HG03039 (cell line): ENCODE measurements around the gene SYTL3.

Source experiments
- ATAC-seq: cut with Tn5 transposase; IDR thresholded peaks from one replicate; pipeline ENCODE4 v1.9.1; 2021; ENCODE audit warnings: mild to moderate bottlenecking, moderate library complexity; ENCODE audit not compliant: unreplicated experiment

The SYTL3 gene

DNA sequence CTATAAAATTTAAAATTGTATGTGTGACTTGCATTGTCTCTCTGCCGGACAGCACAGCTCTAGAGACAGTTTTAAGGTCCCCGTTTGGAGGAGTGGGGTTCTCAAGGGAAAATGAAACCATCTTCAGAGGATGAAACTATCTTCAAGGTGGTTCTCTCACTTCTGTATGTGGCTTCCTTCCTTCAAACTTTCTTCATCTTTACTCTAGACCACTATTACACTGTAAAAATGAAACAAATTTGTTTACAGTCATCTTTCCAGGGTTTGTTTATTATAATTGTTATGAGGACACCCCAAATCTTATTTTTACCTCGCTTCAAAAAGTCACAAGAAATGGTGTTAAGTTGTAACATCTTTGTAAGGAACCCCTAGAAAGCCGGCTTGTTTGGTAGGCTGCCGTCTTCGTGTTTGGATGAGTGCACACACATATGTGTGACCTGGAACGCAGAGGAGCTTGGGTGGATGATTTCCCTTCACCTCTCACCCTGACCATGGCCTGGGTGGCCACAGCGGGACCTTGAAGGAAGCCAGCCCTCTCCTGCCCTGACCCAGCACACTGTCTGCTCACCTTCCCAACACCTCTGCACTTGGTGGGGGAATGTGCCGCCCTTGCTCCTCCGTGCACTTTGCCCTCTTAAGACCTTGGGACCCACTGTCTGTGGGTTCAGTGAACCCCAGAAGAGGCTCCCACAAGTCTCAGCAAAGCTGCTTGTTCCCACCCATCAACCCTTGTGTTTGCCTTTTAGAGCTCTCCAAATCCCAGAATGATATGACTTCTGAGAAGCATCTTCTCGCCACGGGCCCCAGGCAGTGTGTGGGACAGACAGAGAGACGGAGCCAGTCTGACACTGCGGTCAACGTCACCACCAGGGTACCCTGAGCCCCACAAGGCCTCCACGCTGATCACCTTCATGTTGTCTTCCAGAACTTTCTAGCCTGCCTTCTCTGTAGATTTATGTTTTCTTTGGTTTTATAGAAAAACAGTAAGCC lies 67.8 kb downstream of the SYTL3 start:
- peak; percentile 44 for ATAC-seq

DNA sequence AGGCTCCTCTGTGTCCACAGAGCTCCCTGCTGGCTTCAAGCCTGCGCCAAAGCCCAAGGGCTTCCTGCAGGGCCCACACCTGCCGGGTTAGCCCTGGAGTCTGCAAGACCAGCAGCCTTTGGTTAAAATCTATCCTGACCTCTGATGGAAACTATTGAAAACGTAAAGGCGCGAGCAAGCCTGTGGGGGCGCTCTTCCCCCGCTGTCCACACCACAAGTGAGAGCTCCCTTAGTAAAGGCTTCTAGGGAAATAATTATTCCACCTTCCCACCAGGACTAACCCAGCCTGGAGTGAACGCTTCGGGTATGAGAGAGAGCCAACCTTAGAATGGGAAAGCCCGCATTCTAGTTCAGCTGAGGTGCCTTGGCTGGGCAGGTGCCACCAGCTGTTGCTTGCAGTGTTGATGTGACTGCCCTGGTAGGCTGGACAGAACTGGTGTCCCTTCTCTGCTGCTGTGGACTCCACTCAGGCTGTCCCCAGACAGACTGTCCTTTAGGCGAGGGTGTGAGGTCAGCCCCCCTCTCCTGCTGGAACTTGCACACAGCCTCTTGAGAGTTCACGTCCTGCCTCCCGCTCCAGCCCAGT lies 68.7 kb downstream of the SYTL3 start:
- no peak for ATAC-seq

GRCh38 chr6:158722176-158722729 lies 72.4 kb downstream of the SYTL3 start:
- no peak for ATAC-seq

- no peak for ATAC-seq
Measured at GRCh38 chr6:158725704-158726103, 75.8 kb downstream of the SYTL3 start.

DNA sequence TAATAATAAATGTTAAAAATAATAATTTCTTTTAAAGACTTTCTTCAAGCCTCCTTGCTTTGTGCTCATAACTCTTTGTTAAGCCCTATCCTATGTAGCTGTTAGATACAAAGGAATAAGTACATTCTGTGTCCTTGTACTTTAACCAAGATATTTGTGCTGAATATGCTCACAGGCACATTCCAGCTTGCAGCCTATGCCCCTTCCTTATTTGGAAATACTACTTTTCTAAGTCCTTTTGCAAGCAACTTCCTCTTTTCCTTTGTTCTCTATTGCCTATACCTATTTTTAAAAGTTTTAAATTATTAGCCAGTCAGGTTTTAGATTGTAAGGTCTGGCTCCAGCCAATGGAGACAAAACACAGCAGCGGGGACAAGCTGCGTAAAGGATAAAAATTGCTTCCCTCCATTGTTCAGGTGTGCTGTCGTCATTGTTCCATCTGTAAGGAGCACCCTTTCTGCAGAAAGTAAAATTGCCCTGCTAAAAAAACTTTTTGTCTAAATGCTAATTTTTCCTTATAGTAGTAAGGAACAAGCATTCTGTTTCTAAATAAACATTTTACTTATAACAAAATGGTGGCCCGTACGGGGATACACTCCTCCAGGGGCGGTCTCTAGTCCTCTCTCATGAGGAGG lies 80.2 kb downstream of the SYTL3 start:
- no peak for ATAC-seq

DNA sequence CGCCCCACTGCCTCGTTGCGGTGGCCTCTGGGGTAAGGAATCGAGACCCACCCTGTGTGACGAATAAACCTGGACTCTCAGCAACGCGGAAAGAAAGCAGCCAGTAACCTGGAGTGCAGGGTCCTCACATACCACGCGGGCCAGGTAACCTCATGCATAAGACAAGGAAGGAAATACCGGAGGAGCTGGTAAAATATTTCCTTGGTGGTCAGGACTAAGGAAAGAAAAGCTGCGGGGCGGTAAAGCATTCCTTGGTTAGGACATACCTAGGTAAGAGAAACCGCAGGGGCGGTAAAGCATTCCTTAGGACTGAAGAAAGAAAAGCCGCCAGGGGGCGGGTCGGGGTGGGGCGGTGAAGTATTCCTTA lies 80.7 kb downstream of the SYTL3 start:
- no peak for ATAC-seq

DNA sequence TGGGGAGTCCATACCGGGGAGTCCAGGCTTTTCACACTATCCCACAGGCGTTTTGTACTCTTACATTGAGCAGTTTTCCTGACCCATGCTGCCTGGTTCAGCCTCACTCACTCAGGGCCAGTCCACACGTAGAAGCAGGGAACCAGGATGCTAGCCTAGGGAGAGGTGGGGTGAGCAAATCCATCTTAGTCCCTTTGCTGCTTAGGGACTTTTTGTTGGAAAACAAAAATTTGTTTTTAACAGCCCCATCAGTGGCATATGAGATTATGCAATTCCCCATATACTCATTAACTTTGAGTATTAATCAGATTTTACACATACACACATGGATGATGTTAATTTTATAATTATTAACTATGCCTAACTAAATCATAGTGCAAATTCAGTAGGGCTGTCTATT lies 85.2 kb downstream of the SYTL3 start:
- no peak for ATAC-seq

DNA sequence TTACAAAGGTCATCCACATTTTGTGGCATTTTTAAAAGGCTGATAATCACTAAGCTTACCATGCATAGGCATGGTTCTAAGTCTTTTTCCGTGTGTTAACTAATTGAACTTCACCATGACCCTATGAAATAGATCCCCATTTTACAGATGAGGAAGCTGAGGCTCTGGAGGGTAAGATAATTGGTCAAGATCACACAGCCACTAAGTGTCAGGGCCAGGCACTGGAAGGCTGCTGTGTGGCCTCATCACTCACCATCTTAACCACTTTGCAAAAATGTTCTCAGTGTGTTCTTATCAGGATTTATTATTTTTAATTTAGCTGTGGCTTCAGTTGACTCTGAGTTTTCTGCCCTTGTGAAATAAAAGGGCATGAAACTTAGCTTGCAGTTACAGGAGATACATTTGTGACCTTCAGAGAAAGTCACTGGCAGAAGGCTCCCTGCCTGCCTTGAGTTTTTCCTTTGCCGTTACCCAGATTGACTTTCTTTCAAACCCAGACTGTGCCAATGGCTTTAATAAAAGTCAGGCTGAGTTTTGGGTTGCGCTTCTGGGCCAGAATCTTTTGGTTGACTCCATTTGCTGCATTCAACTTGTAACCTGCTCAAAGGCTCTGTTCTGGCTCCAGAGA lies 87.3 kb downstream of the SYTL3 start:
- no peak for ATAC-seq

GRCh38 chr6:158737710-158738615 lies 88.1 kb downstream of the SYTL3 start:
- no peak for ATAC-seq

- ATAC-seq, result no peak
Measured at GRCh38 chr6:158739673-158740072, 89.8 kb downstream of the SYTL3 start.

DNA sequence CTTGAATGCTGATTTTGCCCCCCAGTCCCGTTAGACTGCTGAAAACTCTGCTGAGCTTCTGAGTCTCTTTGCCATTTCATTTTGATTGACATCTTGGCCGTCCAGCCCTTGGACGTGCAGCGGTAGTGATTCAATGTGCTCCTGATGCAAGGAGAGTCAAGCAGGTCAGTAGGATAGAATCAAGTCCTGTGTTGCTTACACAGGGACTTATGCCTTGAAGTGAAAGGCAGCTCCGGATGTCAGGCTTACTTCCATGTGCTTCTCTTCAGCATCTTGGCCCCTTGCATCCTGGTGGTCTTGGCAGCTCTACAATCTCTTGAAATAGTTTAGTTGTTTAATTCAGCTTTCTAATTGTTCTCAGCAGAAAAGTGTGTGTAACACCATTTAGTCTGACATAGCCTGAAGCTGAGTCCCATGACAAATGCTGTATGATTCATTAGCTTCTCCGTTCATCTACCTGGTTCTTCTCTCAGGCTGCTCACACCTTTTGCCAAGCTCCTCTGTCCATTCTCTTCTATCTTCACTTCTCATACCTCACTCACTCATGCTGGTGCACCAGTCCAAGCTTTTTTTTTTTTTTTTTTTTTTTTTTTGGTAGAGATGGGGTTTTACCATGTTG lies 93.3 kb downstream of the SYTL3 start:
- no peak for ATAC-seq

GRCh38 chr6:158744986-158745430 lies 95.2 kb downstream of the SYTL3 start:
- no peak for ATAC-seq

DNA sequence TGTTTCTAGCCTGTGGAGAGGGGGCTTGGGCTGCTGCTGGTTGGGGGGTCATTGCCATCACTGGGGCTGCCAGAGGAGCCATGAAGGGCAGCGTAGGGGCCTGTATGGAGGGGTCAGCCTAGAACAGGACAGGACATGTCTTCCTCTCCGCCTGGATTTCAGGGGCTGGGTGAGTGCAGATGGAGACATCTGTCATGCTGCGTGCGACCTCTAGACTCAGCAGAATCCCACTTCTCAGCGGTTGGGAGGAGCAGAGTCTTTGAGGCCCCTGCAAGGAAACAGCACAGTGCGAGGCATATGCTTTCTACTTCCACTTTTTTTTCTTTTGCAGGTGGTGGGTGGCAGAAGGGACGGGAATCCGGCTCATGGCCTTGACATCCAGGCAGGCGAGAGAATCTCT lies 101.4 kb downstream of the SYTL3 start:
- ATAC-seq, result no peak

- ATAC-seq, result no peak
Measured at GRCh38 chr6:158751921-158752320, 102.1 kb downstream of the SYTL3 start.

- no peak for ATAC-seq
Measured at GRCh38 chr6:158752613-158753012, 102.8 kb downstream of the SYTL3 start.

- ATAC-seq, result no peak
Measured at GRCh38 chr6:158753811-158754210, 104.0 kb downstream of the SYTL3 start.

DNA sequence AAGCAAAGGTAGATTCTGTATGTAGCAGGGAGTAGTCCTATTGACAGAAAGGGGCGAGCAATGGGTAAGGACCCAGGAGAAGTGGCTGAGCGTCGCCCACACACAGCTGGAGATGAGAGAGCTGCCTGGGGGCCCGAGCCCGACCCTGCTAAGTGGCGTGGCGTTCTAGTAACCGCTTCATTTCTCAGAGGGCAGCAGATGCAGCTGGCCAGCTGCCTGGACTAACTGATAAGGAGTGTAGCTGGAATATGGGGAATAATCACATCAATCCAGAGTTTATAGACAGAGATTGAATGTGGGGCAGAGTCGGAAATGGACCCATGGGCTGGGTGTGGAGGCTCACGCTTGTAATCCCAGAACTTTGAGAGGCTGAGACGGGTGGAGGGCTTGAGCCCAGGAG lies 104.9 kb downstream of the SYTL3 start:
- no peak for ATAC-seq

- ATAC-seq, result no peak
Measured at GRCh38 chr6:158755636-158756035, 105.8 kb downstream of the SYTL3 start.

DNA sequence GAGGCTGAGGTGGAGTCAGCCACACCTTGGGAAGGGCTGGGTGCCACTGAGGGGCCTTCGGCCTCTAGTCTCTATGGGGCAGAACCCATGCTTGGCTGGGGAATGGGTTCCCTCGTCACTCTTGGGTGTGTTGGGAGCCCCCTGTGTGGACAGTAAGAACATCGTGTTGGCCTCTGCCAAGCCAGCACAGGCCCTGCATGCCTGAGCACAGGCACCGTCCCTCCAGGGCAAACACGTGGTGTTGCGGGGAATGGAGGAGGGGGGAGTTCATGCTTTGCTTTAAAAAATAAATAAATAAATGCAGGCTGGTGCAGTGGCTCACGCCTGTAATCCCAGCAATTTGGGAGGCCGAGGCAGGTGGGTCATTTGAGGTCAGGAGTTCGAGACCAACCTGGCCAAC lies 106.3 kb downstream of the SYTL3 start:
- ATAC-seq, result no peak
